ENCODE results near the gene ZNF770.
"Not testable (repeated sequence)": the region's sequence is repeated elsewhere in the genome, so short reads cannot be mapped to it uniquely, and the experiment has no call there.

Gene ZNF770

GRCh38 chr15:34943711-34944110, 44.4 kb downstream of the ZNF770 start:
- CTCF ChIA-PET: no interaction called here
- TF ChIP-seq CTBP1 (IDR thresholded peaks at IDR 0.05; ENCODE audit: borderline replicate concordance) (no peak), LEF1 (IDR thresholded peaks at IDR 0.05; ENCODE audit: borderline replicate concordance) (no peak), HDGF (IDR thresholded peaks at IDR 0.05; ENCODE audit: borderline replicate concordance) (no peak), BHLHE40 (IDR thresholded peaks at IDR 0.05; ENCODE audit: borderline replicate concordance) (no peak), FOXA1 (IDR thresholded peaks at IDR 0.05) (no peak), ZNF384 (IDR thresholded peaks at IDR 0.05) (no peak), SUZ12 (IDR thresholded peaks at IDR 0.05) (no peak), ELF4 (IDR thresholded peaks at IDR 0.05) (no peak), NFRKB (IDR thresholded peaks at IDR 0.05) (no peak), TARDBP (IDR thresholded peaks at IDR 0.05) (no peak), PKNOX1 (IDR thresholded peaks at IDR 0.05) (no peak), FOXM1 (IDR thresholded peaks at IDR 0.05; ENCODE audit: borderline replicate concordance) (no peak), ARNT (IDR thresholded peaks at IDR 0.05) (no peak)
- DNase-seq (ENCODE audit: extremely low spot score): no peak
- POLR2A ChIA-PET: no interaction called here

GRCh38 chr15:34943264-34943663, 44.8 kb downstream of the ZNF770 start:
- CTCF ChIA-PET; DNase-seq (ENCODE audit: extremely low spot score); POLR2A ChIA-PET: not testable (repeated sequence)

GRCh38 chr15:34942363-34942762, 45.7 kb downstream of the ZNF770 start:
- POLR2A ChIA-PET: no interaction called here
- CTCF ChIA-PET: no interaction called here
- DNase-seq (ENCODE audit: extremely low spot score): no peak

GRCh38 chr15:34941831-34942230, 46.3 kb downstream of the ZNF770 start:
- DNase-seq (ENCODE audit: extremely low spot score): no peak
- TF ChIP-seq ELF4 (IDR thresholded peaks at IDR 0.05) (no peak), NFRKB (IDR thresholded peaks at IDR 0.05) (no peak), HDGF (IDR thresholded peaks at IDR 0.05; ENCODE audit: borderline replicate concordance) (no peak), SUZ12 (IDR thresholded peaks at IDR 0.05) (no peak), CTBP1 (IDR thresholded peaks at IDR 0.05; ENCODE audit: borderline replicate concordance) (no peak), TARDBP (IDR thresholded peaks at IDR 0.05) (no peak), FOXM1 (IDR thresholded peaks at IDR 0.05; ENCODE audit: borderline replicate concordance) (no peak), L3MBTL2 (conservative IDR thresholded peaks at IDR 0.05) (no peak), FOXK2 (IDR thresholded peaks at IDR 0.05) (no peak), ARNT (IDR thresholded peaks at IDR 0.05) (no peak)
- POLR2A ChIA-PET: no interaction called here
- CTCF ChIA-PET: no interaction called here

More at GRCh38 chr15:34942363-34942762, 45.7 kb downstream of the ZNF770 start:
- TF ChIP-seq PKNOX1 (IDR thresholded peaks at IDR 0.05) (no peak), SP1 (IDR thresholded peaks at IDR 0.05) (no peak), LEF1 (IDR thresholded peaks at IDR 0.05; ENCODE audit: borderline replicate concordance) (no peak), FOXM1 (IDR thresholded peaks at IDR 0.05; ENCODE audit: borderline replicate concordance) (no peak), NFRKB (IDR thresholded peaks at IDR 0.05) (no peak)

GRCh38 chr15:34941185-34941698, 46.8 kb downstream of the ZNF770 start:
- no peak for DNase-seq (ENCODE audit: extremely low spot score)
- ChIA-PET POLR2A (no interaction called here), CTCF (no interaction called here)
- no peak for TF ChIP-seq LEF1 (IDR thresholded peaks at IDR 0.05; ENCODE audit: borderline replicate concordance)

GRCh38 chr15:34933432-34933975, 54.6 kb downstream of the ZNF770 start:
- CTCF ChIA-PET: interaction anchor here (0.7 kb wide), 1 partner anchor 257 kb away, joined by 3 read pairs; no protein-coding TSS in a partner anchor
- POLR2A ChIA-PET: no interaction called here
- DNase-seq (ENCODE audit: extremely low spot score): no peak
- TF ChIP-seq PKNOX1 (IDR thresholded peaks at IDR 0.05) (no peak), SP1 (IDR thresholded peaks at IDR 0.05) (no peak), ZNF384 (IDR thresholded peaks at IDR 0.05) (no peak), ELF4 (IDR thresholded peaks at IDR 0.05) (no peak), CTBP1 (IDR thresholded peaks at IDR 0.05; ENCODE audit: borderline replicate concordance) (no peak), LEF1 (IDR thresholded peaks at IDR 0.05; ENCODE audit: borderline replicate concordance) (no peak), FOXA1 (IDR thresholded peaks at IDR 0.05) (no peak), ARNT (IDR thresholded peaks at IDR 0.05) (no peak), NFRKB (IDR thresholded peaks at IDR 0.05) (no peak), HDGF (IDR thresholded peaks at IDR 0.05; ENCODE audit: borderline replicate concordance) (no peak), L3MBTL2 (conservative IDR thresholded peaks at IDR 0.05) (no peak), BHLHE40 (IDR thresholded peaks at IDR 0.05; ENCODE audit: borderline replicate concordance) (no peak), FOXM1 (IDR thresholded peaks at IDR 0.05; ENCODE audit: borderline replicate concordance) (no peak)

- CTCF ChIA-PET: interaction anchor here (1.1 kb wide), 1 partner anchor 307 kb away, joined by 3 read pairs; no protein-coding TSS in a partner anchor
- DNase-seq (ENCODE audit: extremely low spot score); POLR2A ChIA-PET: not testable (repeated sequence)
These were observed 59.7 kb downstream of the ZNF770 start for GRCh38 chr15:34928349-34928748.
